PFSK-1 (cell line): ENCODE measurements around the gene MFSD6L.

Experiments
- FOXP2 ChIP-seq: optimal IDR thresholded peaks from 2 replicates; pipeline ENCODE3; 2011; ENCODE audit warnings: borderline replicate concordance, control low read depth, inconsistent platforms; ENCODE audit not compliant: insufficient read depth; ENCODE audit errors: extremely low read length, extremely low read depth
- POLR2AphosphoS5 ChIP-seq: IDR thresholded peaks from 2 replicates; pipeline ENCODE4 v1.6.1; 2012; ENCODE audit warnings: low read depth, mild to moderate bottlenecking, control low read depth, low read length, moderate library complexity
- SIN3A ChIP-seq: IDR thresholded peaks from 2 replicates; pipeline ENCODE4 v1.6.1; 2012; ENCODE audit warnings: mild to moderate bottlenecking, low read length, moderate library complexity, borderline replicate concordance; ENCODE audit not compliant: insufficient read depth
- TAF1 ChIP-seq: IDR thresholded peaks from 2 replicates; pipeline ENCODE4 v1.6.1; 2012; ENCODE audit warnings: low read length, control low read depth, borderline replicate concordance; ENCODE audit not compliant: insufficient read depth
- TF ChIP-seq, protein P1 (sequence below), 2 experiments: IDR thresholded peaks; 2 replicates each; pipeline versions ENCODE4 v1.6.1 to v1.8.0; 2011 to 2012; ENCODE audit warnings: low read depth in 2 of 2, low read length in 2 of 2, control low read depth in 1 of 2, inconsistent platforms in 1 of 2, mild to moderate bottlenecking in 1 of 2, moderate library complexity in 1 of 2; ENCODE audit not compliant: insufficient read depth in 1 of 2

Gene MFSD6L

DNA sequence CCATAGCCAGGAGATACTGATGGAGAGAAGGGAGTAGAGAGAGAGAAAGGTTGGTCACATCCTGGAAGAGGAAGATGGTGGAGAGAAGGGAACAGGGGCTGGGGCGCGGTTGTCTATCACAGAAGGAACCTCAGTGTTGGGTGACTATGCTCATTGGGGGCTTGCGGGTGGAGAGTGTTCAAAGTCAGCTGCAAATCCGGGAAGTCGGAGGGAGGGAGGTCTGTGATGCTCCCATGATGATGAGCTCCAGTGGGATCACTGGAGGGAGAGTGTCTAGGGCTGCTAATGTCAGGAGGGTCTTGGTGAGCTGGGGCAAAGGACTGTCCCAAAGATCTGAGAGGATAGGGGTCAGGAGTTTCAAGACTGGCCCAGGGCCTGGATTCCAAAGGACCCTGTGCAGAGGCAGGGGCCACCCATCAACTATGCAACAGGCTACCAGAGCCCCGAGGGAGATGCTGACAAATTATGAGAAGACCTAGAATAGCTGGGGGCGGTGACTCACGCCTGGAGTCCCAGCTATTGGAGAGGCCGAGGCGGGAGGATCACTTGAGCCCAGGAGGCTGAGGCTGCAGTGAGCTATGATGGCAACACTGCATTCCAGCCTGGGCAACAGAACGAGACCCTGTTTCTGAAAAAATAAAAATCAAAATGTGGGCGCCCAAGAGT lies 43.4 kb downstream of the MFSD6L start:
- no peak for TF ChIP-seq SIN3A
- TF ChIP-seq, protein P1, sequence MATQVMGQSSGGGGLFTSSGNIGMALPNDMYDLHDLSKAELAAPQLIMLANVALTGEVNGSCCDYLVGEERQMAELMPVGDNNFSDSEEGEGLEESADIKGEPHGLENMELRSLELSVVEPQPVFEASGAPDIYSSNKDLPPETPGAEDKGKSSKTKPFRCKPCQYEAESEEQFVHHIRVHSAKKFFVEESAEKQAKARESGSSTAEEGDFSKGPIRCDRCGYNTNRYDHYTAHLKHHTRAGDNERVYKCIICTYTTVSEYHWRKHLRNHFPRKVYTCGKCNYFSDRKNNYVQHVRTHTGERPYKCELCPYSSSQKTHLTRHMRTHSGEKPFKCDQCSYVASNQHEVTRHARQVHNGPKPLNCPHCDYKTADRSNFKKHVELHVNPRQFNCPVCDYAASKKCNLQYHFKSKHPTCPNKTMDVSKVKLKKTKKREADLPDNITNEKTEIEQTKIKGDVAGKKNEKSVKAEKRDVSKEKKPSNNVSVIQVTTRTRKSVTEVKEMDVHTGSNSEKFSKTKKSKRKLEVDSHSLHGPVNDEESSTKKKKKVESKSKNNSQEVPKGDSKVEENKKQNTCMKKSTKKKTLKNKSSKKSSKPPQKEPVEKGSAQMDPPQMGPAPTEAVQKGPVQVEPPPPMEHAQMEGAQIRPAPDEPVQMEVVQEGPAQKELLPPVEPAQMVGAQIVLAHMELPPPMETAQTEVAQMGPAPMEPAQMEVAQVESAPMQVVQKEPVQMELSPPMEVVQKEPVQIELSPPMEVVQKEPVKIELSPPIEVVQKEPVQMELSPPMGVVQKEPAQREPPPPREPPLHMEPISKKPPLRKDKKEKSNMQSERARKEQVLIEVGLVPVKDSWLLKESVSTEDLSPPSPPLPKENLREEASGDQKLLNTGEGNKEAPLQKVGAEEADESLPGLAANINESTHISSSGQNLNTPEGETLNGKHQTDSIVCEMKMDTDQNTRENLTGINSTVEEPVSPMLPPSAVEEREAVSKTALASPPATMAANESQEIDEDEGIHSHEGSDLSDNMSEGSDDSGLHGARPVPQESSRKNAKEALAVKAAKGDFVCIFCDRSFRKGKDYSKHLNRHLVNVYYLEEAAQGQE (IDR thresholded peaks at IDR 0.05; ENCODE audit: insufficient read depth in 1 of 2, low read depth in 2 of 2, low read length in 2 of 2) = no peak
- no peak for TF ChIP-seq POLR2AphosphoS5
- TF ChIP-seq FOXP2 = no peak
- no peak for TF ChIP-seq TAF1

DNA sequence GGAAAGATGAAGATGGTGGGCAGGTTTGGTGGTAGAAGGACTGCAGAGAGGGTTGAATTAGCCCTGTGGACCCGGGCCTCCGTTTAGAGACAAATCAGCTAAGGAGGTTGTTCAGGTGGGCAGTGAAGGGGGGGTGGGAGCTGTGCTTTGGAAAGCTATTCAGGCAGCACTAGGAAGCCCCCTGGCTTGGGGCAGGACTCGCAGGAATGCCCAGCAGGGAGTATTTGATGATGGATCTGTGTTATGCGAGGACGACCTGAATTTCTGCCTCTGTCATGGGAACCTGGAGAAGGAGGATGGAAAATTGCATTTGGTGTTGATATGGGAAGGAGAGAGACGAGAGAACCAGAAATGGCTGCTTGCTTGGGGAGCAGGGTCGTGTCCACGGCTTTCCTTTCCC lies 44.3 kb downstream of the MFSD6L start:
- TF ChIP-seq POLR2AphosphoS5 = no peak
- no peak for TF ChIP-seq SIN3A
- TF ChIP-seq, protein P1 (IDR thresholded peaks at IDR 0.05; ENCODE audit: insufficient read depth in 1 of 2, low read depth in 2 of 2, low read length in 2 of 2) = no peak
- TF ChIP-seq FOXP2 = no peak
- no peak for TF ChIP-seq TAF1

DNA sequence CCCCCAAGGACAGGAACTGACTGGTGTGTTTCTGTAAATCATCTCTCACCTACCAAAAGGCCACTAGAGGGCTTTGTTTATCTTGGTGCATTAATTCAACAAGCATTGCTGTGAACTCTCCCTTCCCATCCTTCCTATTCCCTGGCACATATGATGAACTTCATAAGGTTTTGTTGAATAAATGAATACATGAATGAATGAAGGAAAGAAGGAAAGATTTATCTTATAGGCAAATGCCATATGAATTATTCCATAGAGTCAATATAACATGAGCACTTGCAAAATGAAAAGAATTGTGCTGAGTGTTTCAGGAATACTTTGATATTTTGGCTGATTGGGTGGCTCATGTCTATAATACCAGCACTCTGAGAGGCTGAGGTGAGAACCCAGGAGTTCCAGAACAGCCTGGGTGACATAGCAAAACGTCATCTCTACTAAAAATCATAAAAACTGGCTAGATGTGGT lies 45.2 kb downstream of the MFSD6L start:
- TF ChIP-seq POLR2AphosphoS5 = no peak
- no peak for TF ChIP-seq TAF1
- TF ChIP-seq SIN3A = no peak
- TF ChIP-seq FOXP2 = no peak
- TF ChIP-seq, protein P1 (IDR thresholded peaks at IDR 0.05; ENCODE audit: insufficient read depth in 1 of 2, low read depth in 2 of 2, low read length in 2 of 2) = no peak

DNA sequence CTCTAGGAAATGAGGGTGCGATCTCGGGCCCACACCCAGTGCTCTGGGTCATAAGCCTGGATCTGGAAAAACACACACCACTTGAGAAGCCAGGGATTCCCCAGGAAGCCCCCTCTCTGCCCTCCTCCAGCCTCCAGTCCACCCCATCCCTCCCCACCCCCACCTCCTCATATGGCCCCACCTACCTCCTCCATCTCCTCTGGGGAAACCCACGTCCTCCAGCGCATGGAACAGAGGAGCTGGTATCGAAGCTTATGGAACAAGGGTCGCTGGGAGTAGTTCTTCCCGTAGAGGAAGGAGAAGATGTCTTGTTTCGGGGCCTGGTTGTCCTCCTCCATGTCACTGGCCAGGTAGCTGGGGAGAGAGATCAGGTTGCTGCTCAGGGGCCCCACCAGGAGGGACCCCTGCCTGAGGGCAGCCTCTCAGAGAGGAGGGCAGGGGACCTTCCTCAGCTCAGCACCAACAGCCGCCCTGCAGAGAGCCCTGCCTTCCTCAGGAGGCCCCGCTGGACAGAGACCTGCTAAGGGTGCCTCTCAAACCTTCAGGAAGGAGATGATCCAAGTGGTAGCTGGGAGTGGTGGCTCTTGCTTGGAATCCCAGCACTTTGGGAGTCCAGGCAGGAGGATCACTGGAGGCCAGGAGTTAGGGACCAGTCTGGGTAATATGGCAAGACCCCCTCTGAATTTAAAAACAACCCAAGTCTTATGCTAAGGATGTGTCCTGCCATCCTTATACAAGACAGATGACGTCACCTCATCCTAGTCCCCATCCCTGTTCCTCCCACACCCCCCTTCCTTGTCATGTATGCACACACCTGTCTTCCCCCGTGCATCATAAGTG lies 45.8 kb downstream of the MFSD6L start:
- TF ChIP-seq, protein P1 (IDR thresholded peaks at IDR 0.05; ENCODE audit: insufficient read depth in 1 of 2, low read depth in 2 of 2, low read length in 2 of 2) = peak in 1 of 2 experiments; percentile 40; a peak in 1 of 4 replicates
- no peak for TF ChIP-seq TAF1
- TF ChIP-seq SIN3A = no peak
